C4-2B (cell line): ENCODE measurements around the gene NKD1.

ENCODE experiments used
- CTCF ChIP-seq: fragments of 450-650 bp; conservative IDR thresholded peaks from 2 replicates; pipeline ENCODE4 v1.5.1; 2017; ENCODE audit warnings: mild to moderate bottlenecking
- ZFX ChIP-seq: fragments of 450-650 bp; IDR thresholded peaks from 2 replicates; pipeline ENCODE4 v1.6.1; 2017

- no peak for TF ChIP-seq CTCF
- no peak for TF ChIP-seq ZFX
Measured at GRCh38 chr16:50680556-50680893, 132.3 kb downstream of the NKD1 start.
